Peyer's patch (tissue), 4 donors: ENCODE measurements around the gene PARD3B. TPM values are rescaled to one million over a fixed set of nuclear protein-coding genes. Genes with fewer than 3 reads are reported as not detected.

Source experiments
- DNase-seq, 3 donors: peaks; one replicate each; pipeline ENCODE4 v3.0.0-alpha.2; 2017 to 2019
- H3K27ac ChIP-seq, 4 donors: fragments of 200-600 bp; sonication (generic); one replicate each; pipeline ENCODE4 v1.5.1; 2016 to 2019
- H3K27me3 ChIP-seq, 2 donors: fragments of 200-600 bp; sonication (generic); one replicate each; pipeline ENCODE4 v1.5.1; 2019
- H3K36me3 ChIP-seq, 3 donors: fragments of 200-600 bp; sonication (generic); one replicate each; pipeline ENCODE4 v1.5.1; 2016 to 2019
- H3K4me1 ChIP-seq, 4 donors: fragments of 200-600 bp; sonication (generic); one replicate each; pipeline ENCODE4 v1.5.1; 2016 to 2019
- H3K4me3 ChIP-seq, 4 donors: fragments of 200-600 bp; sonication (generic); 1 replicate in 3 of 4; 2 replicates in 1 of 4; pipeline ENCODE4 v1.5.1; 2016 to 2019; ENCODE audit warnings: mild to moderate bottlenecking in 1 of 4
- H3K9me3 ChIP-seq, 4 donors: fragments of 200-600 bp; sonication (generic); one replicate each; pipeline ENCODE4 v1.5.1; 2016 to 2019; ENCODE audit warnings: mild to moderate bottlenecking in 1 of 4
- POLR2A ChIP-seq, 2 donors: fragments of 450-650 bp; IDR thresholded peaks; one replicate each; pipeline ENCODE4 v1.5.1; 2017; ENCODE audit warnings: antibody characterized with exemption in 2 of 2, mild to moderate bottlenecking in 2 of 2, moderate library complexity in 2 of 2
- total RNA-seq, 4 donors: library from RNA; depleted of rRNA; stranded (reverse); fragments of >200 nt; gene quantifications; one replicate each; pipeline ENCODE4 v1.1.0, GENCODE V29; 2016
- TF ChIP-seq, protein P1 (sequence below), 6 experiments: fragments of 450-650 bp in 4 of 6; fragments of 200-600 bp in 2 of 6; sonication (generic) in 1 of 6; IDR thresholded peaks; one replicate each; pipeline ENCODE4 v1.5.1; 2017 to 2019; ENCODE audit warnings: antibody characterized with exemption in 6 of 6, mild to moderate bottlenecking in 3 of 6, moderate library complexity in 1 of 6

The PARD3B gene
- total RNA-seq, 4 donors from 2014 or later, result 19.6 to 52.0 (median 40.6) TPM

DNA sequence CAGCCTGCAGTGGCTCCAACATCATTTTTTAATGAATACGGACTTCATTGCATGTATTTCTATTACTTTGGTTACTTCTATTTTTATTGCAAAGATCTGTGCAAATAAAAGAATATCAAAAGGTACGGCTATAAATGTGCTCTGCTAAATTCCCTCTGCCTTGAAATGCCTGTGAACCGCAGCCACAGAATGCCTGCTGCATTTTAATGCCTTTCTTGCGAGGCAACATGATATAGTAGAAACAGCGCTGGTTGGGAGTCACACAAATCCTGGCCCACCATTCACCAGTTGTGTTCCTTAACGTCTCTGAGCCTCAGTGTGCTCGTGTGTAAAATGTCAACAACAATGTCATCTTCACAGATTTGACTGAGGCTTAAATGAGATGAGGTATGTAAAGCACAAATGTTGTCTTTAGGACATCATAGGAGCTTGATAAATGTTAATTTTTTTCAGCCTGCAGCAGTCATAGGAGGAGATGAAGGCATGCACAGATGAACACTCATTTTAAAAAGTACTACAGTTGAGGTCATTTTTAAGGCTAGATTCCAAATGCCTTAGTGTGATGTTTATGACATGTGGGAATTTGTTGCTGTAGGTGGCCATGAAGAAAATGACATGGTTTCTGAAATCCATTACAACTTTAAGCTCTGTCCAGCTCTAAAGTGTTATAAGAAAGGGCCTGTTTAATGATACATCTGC, 949.4 kb downstream of the PARD3B start:
- Histone ChIP-seq H3K27ac (no peak overlapping the region), H3K36me3 (no peaks in the 10 kb centered on the region), H3K4me3 (no peak overlapping the region), H3K4me1 (no peaks in the 10 kb centered on the region), H3K9me3 (no peaks in the 10 kb centered on the region), H3K27me3 (no peaks in the 10 kb centered on the region)
- TF ChIP-seq, protein P1, sequence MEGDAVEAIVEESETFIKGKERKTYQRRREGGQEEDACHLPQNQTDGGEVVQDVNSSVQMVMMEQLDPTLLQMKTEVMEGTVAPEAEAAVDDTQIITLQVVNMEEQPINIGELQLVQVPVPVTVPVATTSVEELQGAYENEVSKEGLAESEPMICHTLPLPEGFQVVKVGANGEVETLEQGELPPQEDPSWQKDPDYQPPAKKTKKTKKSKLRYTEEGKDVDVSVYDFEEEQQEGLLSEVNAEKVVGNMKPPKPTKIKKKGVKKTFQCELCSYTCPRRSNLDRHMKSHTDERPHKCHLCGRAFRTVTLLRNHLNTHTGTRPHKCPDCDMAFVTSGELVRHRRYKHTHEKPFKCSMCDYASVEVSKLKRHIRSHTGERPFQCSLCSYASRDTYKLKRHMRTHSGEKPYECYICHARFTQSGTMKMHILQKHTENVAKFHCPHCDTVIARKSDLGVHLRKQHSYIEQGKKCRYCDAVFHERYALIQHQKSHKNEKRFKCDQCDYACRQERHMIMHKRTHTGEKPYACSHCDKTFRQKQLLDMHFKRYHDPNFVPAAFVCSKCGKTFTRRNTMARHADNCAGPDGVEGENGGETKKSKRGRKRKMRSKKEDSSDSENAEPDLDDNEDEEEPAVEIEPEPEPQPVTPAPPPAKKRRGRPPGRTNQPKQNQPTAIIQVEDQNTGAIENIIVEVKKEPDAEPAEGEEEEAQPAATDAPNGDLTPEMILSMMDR (IDR thresholded peaks at IDR 0.05), result no peak
- no peak for TF ChIP-seq POLR2A (IDR thresholded peaks at IDR 0.05)
- no peak for DNase-seq

DNA sequence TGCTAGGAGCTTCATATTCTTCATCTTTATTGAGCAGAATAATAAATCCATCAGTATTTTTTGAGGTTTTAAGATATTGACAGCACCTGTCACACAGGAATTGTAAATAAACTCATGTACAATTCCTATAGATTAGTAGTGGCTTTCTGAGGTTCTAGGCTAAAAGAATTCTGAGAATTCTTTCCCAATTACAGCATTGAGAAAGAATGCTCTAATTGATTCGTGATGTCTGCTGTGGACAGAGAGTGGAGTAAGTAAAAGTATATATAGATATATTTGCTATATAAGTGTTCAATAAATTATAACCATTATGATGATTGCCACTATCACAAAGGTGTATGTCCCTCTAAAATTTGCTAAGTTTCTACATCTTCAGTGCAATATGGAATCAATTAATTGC, 950.5 kb downstream of the PARD3B start:
- DNase-seq, result no peak
- Histone ChIP-seq H3K27ac (no peak overlapping the region), H3K27me3 (no peaks in the 10 kb centered on the region), H3K4me1 (no peaks in the 10 kb centered on the region), H3K36me3 (no peaks in the 10 kb centered on the region), H3K4me3 (no peak overlapping the region), H3K9me3 (no peaks in the 10 kb centered on the region)
- TF ChIP-seq POLR2A (IDR thresholded peaks at IDR 0.05), result no peak
- TF ChIP-seq, protein P1 (IDR thresholded peaks at IDR 0.05), result no peak

DNA sequence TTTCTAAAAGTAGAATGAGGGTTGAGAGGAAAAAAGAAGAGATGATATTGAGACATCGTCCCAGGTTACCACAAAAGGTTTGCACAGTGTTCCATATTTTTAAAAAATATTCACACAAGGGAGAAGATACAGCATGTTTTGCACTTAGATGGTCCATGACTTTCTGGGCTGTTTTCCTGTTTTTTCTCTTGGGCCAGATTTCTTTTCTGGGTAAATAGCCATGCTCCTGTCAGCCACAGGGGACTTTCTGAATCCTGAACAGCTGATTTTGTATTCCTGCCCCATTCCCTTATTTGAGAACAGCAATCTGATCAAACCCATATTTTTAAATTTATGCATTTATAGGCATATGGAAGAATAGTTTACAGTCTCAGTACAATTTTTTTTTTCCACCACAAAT, 951.1 kb downstream of the PARD3B start:
- Histone ChIP-seq H3K4me1 (no peaks in the 10 kb centered on the region), H3K9me3 (no peaks in the 10 kb centered on the region), H3K36me3 (no peaks in the 10 kb centered on the region), H3K27me3 (no peaks in the 10 kb centered on the region), H3K4me3 (no peak overlapping the region), H3K27ac (no peak overlapping the region)
- no peak for DNase-seq
- TF ChIP-seq POLR2A (IDR thresholded peaks at IDR 0.05), result no peak
- TF ChIP-seq, protein P1 (IDR thresholded peaks at IDR 0.05), result no peak

DNA sequence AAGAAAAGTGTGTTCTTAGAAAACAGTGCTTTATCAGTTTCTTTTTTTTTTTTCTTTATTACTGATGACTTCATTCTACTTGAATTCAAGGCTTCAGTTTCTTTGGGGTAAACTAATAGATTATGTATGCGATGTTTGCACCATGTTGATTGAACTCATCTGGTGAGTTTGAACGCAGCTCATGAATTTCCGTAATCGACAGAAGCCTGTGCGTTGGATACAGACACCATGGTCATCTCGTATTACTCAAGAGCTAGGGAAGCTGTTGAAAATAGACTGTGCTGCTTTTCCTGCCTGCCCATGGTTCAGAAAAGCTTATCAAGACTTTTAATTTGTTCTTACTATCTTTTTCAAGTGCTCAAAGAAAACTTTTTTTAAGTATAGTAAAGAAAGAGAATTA, 951.5 kb downstream of the PARD3B start:
- Histone ChIP-seq H3K4me3 (no peak overlapping the region), H3K27ac (no peak overlapping the region), H3K9me3 (no peaks in the 10 kb centered on the region), H3K36me3 (no peaks in the 10 kb centered on the region), H3K4me1 (no peaks in the 10 kb centered on the region), H3K27me3 (no peaks in the 10 kb centered on the region)
- no peak for TF ChIP-seq POLR2A (IDR thresholded peaks at IDR 0.05)
- TF ChIP-seq, protein P1 (IDR thresholded peaks at IDR 0.05), result no peak
- no peak for DNase-seq

DNA sequence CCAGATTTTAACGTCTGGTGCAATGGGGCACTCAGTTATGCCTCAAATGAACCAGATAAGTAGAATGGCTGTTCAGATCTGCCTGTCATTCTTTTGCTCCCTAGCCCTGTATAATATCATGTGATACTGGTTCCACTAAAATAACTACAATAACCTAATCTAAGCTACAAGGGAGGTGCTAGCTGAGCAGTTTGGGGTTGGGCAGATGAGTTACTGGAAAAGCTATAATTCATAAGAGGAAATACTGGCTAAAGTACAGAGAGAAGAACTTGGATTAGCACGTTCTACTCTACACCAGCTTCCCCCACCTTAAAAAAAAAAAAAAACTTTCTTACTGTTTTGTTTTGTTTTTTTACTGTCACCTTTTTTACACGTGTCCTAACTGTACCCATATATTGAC, 953.7 kb downstream of the PARD3B start:
- Histone ChIP-seq H3K9me3 (no peaks in the 10 kb centered on the region), H3K4me3 (no peak overlapping the region), H3K4me1 (no peaks in the 10 kb centered on the region), H3K27me3 (no peaks in the 10 kb centered on the region), H3K27ac (no peak overlapping the region), H3K36me3 (no peaks in the 10 kb centered on the region)
- TF ChIP-seq, protein P1 (IDR thresholded peaks at IDR 0.05), result no peak
- TF ChIP-seq POLR2A (IDR thresholded peaks at IDR 0.05), result no peak
- no peak for DNase-seq

DNA sequence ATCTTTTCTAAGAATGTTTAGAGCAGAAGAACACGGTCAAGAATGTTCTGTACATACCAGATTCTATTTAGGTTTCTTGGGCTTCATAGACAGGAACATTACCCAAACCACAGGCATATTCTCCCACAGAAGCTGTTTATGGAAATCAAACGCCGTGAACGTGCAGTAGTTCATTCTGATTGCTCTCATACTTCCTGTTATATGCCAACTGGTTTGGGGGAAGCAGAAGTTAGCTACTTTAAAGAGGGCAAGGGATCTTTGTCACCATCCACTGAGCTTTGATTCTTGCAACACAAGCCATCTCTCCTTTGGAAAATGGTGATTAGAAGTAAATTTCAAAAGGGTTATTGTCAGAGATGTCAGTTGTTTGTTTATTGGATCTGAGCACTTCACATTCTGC, 954.8 kb downstream of the PARD3B start:
- no peaks in the 10 kb centered on the region for H3K36me3 ChIP-seq
- H3K27ac ChIP-seq, result no peak overlapping the region
- TF ChIP-seq, protein P1 (IDR thresholded peaks at IDR 0.05), result no peak
- TF ChIP-seq POLR2A (IDR thresholded peaks at IDR 0.05), result no peak
- no peak for DNase-seq
- no peaks in the 10 kb centered on the region for H3K27me3 ChIP-seq
- H3K4me1 ChIP-seq, result no peaks in the 10 kb centered on the region
- no peak overlapping the region for H3K4me3 ChIP-seq
- H3K9me3 ChIP-seq, result no peaks in the 10 kb centered on the region
